ENCODE results near the gene NGRN. TPM values are rescaled to one million over a fixed set of nuclear protein-coding genes. Genes with fewer than 3 reads are reported as not detected.

Gene NGRN
- total RNA-seq, 2 experiments from 2014 or later = 40.0 to 65.0 TPM

DNA sequence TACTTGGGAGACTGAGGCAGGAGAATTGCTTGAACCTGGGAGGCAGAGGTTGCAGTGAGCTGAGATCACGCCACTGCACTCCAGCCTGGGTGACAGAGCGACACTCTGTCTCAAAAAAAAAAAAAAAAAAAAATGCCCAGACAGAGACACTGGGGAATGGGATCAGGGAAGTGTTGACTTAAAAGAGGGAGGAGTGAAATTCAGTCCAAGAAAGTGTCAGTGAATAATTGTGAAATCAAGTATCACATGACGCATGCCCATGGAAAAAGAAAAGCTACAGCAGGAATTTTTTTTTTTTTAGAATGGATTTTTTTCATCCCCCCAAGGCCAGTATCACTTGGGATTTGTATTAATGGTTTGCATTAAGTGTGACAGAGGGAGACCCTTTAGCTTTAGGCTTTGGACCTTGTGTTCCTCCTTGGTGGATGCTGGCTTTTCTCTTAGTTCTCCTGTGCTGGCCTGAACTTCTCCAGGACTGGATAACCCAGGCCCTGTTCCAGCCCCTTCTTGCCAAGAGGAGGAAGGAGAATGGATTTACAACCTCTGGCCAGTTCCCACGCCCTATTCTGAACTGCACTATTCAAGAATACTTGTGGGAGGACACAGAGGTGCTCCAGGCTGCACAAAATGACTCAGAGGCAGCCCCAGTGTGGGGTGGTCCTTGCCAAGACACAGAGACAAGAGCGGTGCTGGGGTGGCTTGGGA, 50.0 kb downstream of the NGRN start:
- no peak overlapping the region for H2AFZ ChIP-seq (ENCODE audit: low read length)
- no peaks in the 10 kb centered on the region for H3K9me2 ChIP-seq (ENCODE audit: insufficient read depth, low read length)
- ChIA-PET POLR2A (interaction anchor here (0.7 to 1.2 kb wide), 4 partner anchors 8 to 497 kb away, joined by 3 to 8 read pairs (median 4); no protein-coding TSS in a partner anchor), CTCF (ENCODE audit: unreplicated experiment) (interaction anchor here (0.5 kb wide), 1 partner anchor 31 kb away, joined by 4 read pairs; no protein-coding TSS in a partner anchor)
- H3K27ac ChIP-seq (ENCODE audit: low read depth, low read length, poor library complexity, severe bottlenecking) = no peak overlapping the region
- H3K4me2 ChIP-seq (ENCODE audit: low read length) = no peak overlapping the region
- peaks cover 3% of the 10 kb centered on the region for H3K4me1 ChIP-seq (ENCODE audit: insufficient read depth, low read length, poor library complexity, severe bottlenecking)
- BruUV-seq (replicated peaks) = no TSS peak
- no peak for DNase-seq (ENCODE audit: low spot score)
- H4K20me1 ChIP-seq (ENCODE audit: insufficient read depth, low read length) = no peaks in the 10 kb centered on the region
- H3K9me3 ChIP-seq (ENCODE audit: low read length) = no peaks in the 10 kb centered on the region
- H3K4me3 ChIP-seq (ENCODE audit: low read depth, low read length, poor library complexity, severe bottlenecking) = no peak overlapping the region
- H3K36me3 ChIP-seq (ENCODE audit: insufficient read depth, low read length) = no peaks in the 10 kb centered on the region
- intact Hi-C loops (cut with micrococcal nuclease; ENCODE audit: unreplicated experiment) = no loop called here
- no peaks in the 10 kb centered on the region for H3K79me2 ChIP-seq (ENCODE audit: insufficient read depth, low read depth, low read length)
- TF ChIP-seq EZH2phosphoT487 (IDR thresholded peaks at IDR 0.05; ENCODE audit: borderline replicate concordance, low read depth, low read length) = no peak
- TF ChIP-seq, protein P1, sequence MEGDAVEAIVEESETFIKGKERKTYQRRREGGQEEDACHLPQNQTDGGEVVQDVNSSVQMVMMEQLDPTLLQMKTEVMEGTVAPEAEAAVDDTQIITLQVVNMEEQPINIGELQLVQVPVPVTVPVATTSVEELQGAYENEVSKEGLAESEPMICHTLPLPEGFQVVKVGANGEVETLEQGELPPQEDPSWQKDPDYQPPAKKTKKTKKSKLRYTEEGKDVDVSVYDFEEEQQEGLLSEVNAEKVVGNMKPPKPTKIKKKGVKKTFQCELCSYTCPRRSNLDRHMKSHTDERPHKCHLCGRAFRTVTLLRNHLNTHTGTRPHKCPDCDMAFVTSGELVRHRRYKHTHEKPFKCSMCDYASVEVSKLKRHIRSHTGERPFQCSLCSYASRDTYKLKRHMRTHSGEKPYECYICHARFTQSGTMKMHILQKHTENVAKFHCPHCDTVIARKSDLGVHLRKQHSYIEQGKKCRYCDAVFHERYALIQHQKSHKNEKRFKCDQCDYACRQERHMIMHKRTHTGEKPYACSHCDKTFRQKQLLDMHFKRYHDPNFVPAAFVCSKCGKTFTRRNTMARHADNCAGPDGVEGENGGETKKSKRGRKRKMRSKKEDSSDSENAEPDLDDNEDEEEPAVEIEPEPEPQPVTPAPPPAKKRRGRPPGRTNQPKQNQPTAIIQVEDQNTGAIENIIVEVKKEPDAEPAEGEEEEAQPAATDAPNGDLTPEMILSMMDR (conservative IDR thresholded peaks at IDR 0.05; ENCODE audit: low read length) = no peak

DNA sequence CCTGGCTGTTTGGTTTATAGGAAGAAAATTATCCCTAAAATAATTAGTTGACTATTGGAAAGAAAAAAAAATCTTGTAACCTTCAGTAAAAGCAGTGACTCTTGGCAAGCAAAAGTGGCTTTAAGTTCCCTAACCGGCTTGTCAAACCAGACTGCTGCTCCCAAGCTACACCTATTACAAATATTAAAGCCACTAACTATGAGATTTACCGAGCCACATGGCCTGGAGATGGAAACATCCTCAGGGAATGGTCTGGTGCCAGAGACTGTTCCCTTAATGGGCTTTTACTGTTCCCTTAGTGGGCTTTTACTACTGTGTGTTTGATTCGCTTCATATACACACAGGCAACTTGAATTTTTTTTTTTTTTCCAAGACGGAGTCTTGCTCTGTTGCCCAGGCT, 50.7 kb downstream of the NGRN start:
- Histone ChIP-seq H2AFZ (ENCODE audit: low read length) (no peak overlapping the region), H3K36me3 (ENCODE audit: insufficient read depth, low read length) (no peaks in the 10 kb centered on the region), H3K79me2 (ENCODE audit: insufficient read depth, low read depth, low read length) (no peaks in the 10 kb centered on the region)

More for the DNA sequence above, 50.7 kb downstream of the NGRN start:
- Histone ChIP-seq H3K27ac (ENCODE audit: low read depth, low read length, poor library complexity, severe bottlenecking) (no peak overlapping the region), H3K9me2 (ENCODE audit: insufficient read depth, low read length) (no peaks in the 10 kb centered on the region), H4K20me1 (ENCODE audit: insufficient read depth, low read length) (no peaks in the 10 kb centered on the region), H3K9me3 (ENCODE audit: low read length) (no peaks in the 10 kb centered on the region), H3K4me1 (ENCODE audit: insufficient read depth, low read length, poor library complexity, severe bottlenecking) (peaks cover 3% of the 10 kb centered on the region), H3K4me3 (ENCODE audit: low read depth, low read length, poor library complexity, severe bottlenecking) (no peak overlapping the region), H3K4me2 (ENCODE audit: low read length) (no peak overlapping the region)
- ChIA-PET CTCF (ENCODE audit: unreplicated experiment) (no interaction called here), POLR2A (interaction anchor here (1.2 kb wide), 1 partner anchor 9 kb away, joined by 3 read pairs; no protein-coding TSS in a partner anchor)
- TF ChIP-seq, protein P1 (conservative IDR thresholded peaks at IDR 0.05; ENCODE audit: low read length) = no peak
- no peak for TF ChIP-seq EZH2phosphoT487 (IDR thresholded peaks at IDR 0.05; ENCODE audit: borderline replicate concordance, low read depth, low read length)
- intact Hi-C loops (cut with micrococcal nuclease; ENCODE audit: unreplicated experiment) = no loop called here
- no peak for DNase-seq (ENCODE audit: low spot score)
- BruUV-seq (replicated peaks) = no TSS peak

All from OCI-LY7 (cell line).